Measurements from ENCODE around the gene FUT3. TPM values are rescaled to one million over a fixed set of nuclear protein-coding genes. Genes with fewer than 3 reads are reported as not detected.
A peak's percentile ranks its signal among the peaks of the same experiment; 100 is the strongest.

Gene FUT3
- total RNA-seq, 1 donor = not detected

DNA sequence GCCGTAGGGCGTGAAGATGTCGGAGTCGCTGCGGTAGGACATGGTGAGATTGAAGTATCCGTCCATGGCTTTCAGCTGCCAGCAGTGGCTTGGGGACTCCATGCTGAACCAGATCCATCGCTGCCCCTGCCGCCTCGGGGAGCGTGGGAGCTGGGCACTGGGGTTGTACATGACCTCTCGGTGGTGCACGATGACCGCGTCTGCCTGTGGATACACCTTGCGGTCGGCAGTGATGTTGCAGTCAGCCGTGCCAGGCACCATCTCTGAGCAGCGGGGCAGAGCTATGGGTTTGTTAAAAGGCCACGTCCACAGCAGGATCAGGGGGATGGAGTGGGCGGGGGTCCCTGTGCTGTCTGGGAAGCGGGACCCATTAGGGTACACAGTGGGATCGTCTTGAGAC, 19.2 kb downstream of the FUT3 start:
- TF ChIP-seq, protein P1, sequence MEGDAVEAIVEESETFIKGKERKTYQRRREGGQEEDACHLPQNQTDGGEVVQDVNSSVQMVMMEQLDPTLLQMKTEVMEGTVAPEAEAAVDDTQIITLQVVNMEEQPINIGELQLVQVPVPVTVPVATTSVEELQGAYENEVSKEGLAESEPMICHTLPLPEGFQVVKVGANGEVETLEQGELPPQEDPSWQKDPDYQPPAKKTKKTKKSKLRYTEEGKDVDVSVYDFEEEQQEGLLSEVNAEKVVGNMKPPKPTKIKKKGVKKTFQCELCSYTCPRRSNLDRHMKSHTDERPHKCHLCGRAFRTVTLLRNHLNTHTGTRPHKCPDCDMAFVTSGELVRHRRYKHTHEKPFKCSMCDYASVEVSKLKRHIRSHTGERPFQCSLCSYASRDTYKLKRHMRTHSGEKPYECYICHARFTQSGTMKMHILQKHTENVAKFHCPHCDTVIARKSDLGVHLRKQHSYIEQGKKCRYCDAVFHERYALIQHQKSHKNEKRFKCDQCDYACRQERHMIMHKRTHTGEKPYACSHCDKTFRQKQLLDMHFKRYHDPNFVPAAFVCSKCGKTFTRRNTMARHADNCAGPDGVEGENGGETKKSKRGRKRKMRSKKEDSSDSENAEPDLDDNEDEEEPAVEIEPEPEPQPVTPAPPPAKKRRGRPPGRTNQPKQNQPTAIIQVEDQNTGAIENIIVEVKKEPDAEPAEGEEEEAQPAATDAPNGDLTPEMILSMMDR (IDR thresholded peaks at IDR 0.05; ENCODE audit: insufficient read depth, low read length) = no peak
- no peak for DNase-seq (ENCODE audit: low read depth)

DNA sequence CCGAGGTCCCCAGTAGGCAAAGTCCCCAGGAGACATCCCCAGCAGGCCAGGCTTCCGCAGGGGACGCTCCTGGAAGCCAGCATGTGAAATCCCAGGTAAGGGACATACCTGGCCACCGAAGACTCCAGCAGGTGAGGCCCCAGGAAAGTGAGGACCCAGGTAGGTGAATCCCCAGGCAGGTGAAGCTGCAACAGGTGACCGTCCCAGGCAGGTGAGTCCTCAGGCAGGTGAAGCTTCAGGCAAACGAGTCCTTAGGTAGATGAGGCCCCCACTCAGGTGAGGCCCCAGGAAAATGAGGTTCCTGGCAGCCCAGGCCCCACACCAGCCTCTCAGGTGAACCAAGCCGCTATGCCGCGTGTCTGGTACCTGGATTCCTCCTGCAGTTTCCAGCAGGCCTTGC, 20.1 kb downstream of the FUT3 start:
- no peak for DNase-seq (ENCODE audit: low read depth)
- H3K4me3 ChIP-seq (ENCODE audit: low read depth, low read length) = no peak overlapping the region
- TF ChIP-seq, protein P1 (IDR thresholded peaks at IDR 0.05; ENCODE audit: insufficient read depth, low read length) = no peak

More for the DNA sequence above, 19.2 kb downstream of the FUT3 start:
- H3K4me3 ChIP-seq (ENCODE audit: low read depth, low read length) = no peak overlapping the region

DNA sequence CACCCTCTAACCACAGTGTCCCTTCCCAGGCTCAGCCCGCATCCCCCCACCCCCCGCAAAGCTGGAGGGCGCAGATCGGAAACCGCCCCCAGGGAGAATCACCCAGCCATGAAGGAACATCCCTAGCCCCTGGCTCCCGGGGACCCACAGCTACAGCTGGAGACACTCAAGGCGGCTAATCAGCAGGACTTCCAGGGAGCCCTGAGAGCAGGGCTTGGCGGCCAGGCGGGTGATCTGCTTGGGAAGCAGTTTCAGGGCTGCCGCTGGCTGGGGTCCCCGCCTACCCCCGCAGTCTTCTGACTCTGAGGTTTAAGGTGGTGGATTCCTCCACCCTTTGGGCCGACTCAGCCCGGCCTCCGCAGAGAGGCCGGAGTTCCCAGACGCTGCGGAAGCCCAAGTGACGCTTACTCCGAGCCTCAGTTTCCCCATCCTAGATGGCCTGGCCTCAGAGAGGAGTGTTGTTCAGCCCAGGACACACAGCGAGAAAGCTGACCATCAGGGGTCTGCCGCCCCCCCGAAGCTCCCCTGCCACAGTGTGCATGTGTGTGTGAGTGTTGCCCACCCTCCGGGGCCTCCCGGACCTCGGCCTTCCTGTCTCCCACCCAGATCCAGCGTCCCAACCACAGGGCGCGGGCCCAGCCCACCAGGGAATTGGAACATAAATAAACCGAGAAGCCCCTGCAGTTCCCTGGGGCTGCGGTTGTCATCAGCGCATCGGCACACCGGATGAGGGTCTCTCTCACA, 21.5 kb downstream of the FUT3 start:
- no peak for DNase-seq (ENCODE audit: low read depth)
- TF ChIP-seq, protein P1 (IDR thresholded peaks at IDR 0.05; ENCODE audit: insufficient read depth, low read length) = no peak
- no peak overlapping the region for H3K4me3 ChIP-seq (ENCODE audit: low read depth, low read length)

DNA sequence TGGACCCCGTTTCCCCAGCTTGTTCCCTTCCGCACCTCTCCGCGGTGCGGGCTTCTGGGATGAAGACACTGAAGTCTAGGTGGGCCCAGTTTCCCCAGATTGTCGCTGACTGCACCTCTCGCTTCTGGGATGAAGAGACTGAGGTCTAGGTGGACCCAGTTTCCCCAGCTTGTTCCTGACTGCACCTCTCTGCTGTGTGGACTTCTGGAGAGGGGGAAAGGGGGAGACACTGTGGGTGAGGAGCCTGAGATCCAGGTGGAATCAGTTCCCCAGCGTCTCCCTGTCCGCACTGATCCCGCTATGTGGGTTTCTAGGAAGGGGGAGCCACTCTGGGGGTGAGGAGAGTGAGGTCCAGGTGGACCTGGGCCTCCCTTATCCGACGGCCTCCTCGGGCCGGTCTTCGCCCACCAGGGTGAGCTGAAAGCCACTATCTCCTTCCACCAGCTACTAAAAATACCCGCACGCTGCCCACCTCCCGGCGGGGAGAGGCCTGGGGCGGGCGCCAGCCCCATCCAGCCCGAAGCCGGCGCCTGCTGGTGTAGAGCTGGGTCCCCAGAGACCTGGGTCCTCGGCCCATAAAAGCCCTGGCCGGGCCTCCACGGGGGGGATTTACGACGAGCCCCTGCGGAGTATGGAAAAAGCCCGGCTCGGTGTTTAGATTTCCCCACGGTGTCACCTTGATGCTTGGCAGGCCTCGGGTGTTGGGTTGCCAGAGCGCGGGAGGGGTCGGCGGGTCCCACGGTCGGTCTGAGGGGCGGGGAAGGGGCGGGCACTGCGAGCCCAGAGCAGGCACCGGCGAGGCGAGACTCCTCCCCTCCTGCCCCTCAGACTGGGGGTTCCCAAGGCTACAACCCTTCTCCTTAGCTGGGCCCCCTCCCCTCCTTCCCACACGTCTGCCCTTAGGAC, 22.3 kb downstream of the FUT3 start:
- DNase-seq (ENCODE audit: low read depth) = peak; percentile 4
- TF ChIP-seq, protein P1 (IDR thresholded peaks at IDR 0.05; ENCODE audit: insufficient read depth, low read length) = no peak
- H3K4me3 ChIP-seq (ENCODE audit: low read depth, low read length) = peak overlapping the region; percentile 75

DNA sequence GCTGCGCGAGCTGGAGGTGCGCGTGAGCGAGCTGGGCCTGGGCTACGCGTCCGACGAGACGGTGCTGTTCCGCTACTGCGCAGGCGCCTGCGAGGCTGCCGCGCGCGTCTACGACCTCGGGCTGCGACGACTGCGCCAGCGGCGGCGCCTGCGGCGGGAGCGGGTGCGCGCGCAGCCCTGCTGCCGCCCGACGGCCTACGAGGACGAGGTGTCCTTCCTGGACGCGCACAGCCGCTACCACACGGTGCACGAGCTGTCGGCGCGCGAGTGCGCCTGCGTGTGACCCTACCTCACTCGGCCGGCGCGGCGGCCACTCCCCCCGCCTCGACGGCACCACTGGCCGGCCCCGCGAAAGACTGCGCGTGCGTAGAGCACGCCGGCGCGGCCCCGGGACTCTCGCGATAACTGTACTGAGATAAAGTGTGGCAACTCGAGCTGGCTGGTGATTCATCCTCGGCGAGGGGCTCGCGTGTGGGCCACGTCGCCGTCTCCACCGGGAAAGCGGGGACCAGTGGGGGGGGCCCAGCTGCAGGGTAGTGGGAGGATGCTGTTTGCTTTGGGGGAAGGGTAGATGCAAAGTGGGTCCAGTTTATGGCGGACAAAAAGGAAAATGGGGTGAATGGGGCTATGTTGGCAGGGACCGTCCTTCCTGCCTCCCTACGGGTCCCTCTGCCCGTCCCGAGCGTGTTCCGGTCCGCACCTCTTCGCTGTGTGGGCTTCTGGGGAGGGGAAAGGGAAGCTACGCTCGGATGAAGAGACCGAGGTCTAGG, 23.2 kb downstream of the FUT3 start:
- DNase-seq (ENCODE audit: low read depth) = peak; percentile 85
- TF ChIP-seq, protein P1 (IDR thresholded peaks at IDR 0.05; ENCODE audit: insufficient read depth, low read length) = no peak
- peak overlapping the region; percentile 75 for H3K4me3 ChIP-seq (ENCODE audit: low read depth, low read length)

DNA sequence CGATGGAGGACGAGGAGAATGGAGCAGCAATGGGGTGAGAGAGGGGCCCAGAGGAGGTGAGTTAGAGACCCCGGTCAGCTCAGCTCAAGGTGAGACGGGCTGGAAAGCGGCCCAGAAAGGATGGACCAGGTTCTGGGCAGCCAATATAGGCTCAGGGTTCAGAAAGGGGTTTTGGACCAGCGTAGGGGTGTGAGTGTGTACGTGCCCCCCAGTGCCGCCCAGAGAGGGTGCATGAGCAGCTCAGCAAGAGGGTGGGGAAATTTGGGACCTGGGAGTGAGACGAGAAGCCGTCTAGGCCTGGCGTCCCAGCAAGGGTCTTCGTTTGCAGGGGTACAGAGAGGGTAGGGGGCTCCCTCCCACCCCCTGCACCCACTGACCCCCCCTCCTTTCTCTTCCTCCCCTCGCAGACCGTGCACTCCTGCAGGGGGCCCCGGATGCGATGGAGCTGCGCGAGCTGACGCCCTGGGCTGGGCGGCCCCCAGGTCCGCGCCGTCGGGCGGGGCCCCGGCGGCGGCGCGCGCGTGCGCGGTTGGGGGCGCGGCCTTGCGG, 23.8 kb downstream of the FUT3 start:
- H3K4me3 ChIP-seq (ENCODE audit: low read depth, low read length) = peak overlapping the region; percentile 75
- DNase-seq (ENCODE audit: low read depth) = no peak
- TF ChIP-seq, protein P1 (IDR thresholded peaks at IDR 0.05; ENCODE audit: insufficient read depth, low read length) = no peak
